Uterus (tissue), 4 donors: ENCODE data around the gene MAPRE3. TPM values are rescaled to one million over a fixed set of nuclear protein-coding genes. Genes with fewer than 3 reads are reported as not detected.

Source experiments
- DNase-seq, 2 donors: peaks; one replicate each; pipeline ENCODE4 v3.0.0-alpha.2; 2019 to 2020
- H3K27ac ChIP-seq, 2 donors: fragments of 200-600 bp; sonication (generic); 1 replicate in 1 of 2; 2 replicates in 1 of 2; pipeline ENCODE4 v1.5.1; 2016 to 2018
- H3K27me3 ChIP-seq, 2 donors: fragments of 200-600 bp; sonication (generic); one replicate each; pipeline ENCODE4 v1.5.1; 2018 to 2019; ENCODE audit warnings: control low read depth in 1 of 2
- H3K36me3 ChIP-seq, 2 donors: fragments of 200-600 bp; sonication (generic); one replicate each; pipeline ENCODE4 v1.5.1; 2019; ENCODE audit warnings: control low read depth in 1 of 2
- H3K4me1 ChIP-seq, 2 donors: fragments of 200-600 bp; sonication (generic); one replicate each; pipeline ENCODE4 v1.5.1; 2018 to 2019; ENCODE audit warnings: control low read depth in 1 of 2
- H3K4me3 ChIP-seq, 2 donors: fragments of 200-600 bp; sonication (generic); 1 replicate in 1 of 2; 2 replicates in 1 of 2; pipeline ENCODE4 v1.5.1; 2018 to 2019; ENCODE audit warnings: mild to moderate bottlenecking in 1 of 2
- H3K9me3 ChIP-seq, 2 donors: fragments of 200-600 bp; sonication (generic); one replicate each; pipeline ENCODE4 v1.5.1; 2019; ENCODE audit warnings: control low read depth in 1 of 2
- CTCF ChIP-seq, 4 experiments: fragments of 200-600 bp in 2 of 4; fragments of 450-650 bp in 2 of 4; sonication (generic) in 2 of 4; IDR thresholded peaks; one replicate each; pipeline ENCODE4 v1.5.1; 2016 to 2019; ENCODE audit warnings: antibody characterized with exemption in 4 of 4, mild to moderate bottlenecking in 2 of 4, moderate library complexity in 1 of 4
- POLR2A ChIP-seq, 2 donors: fragments of 450-650 bp; IDR thresholded peaks; one replicate each; pipeline ENCODE4 v1.6.1; 2016; ENCODE audit warnings: antibody characterized with exemption in 2 of 2, mild to moderate bottlenecking in 1 of 2, moderate library complexity in 1 of 2
- intact Hi-C: fragments of 100-400 bp; cut with DNase I; formaldehyde crosslinking; loops from one replicate; pipeline ENCODE4 v1.15.1; 2023; ENCODE audit warnings: low total_unique reads
- total RNA-seq, 4 donors: library from RNA; depleted of rRNA in 3 of 4; stranded (reverse); fragments of >200 nt in 3 of 4; gene quantifications; one replicate each; pipeline versions ENCODE4 v1.1.0 to v1.2.4, GENCODE V29; 2014 to 2023
- donor health status: DM: yes; HTN: yes; CAD: no.

The MAPRE3 gene
- total RNA-seq, 4 donors from 2014 or later, result 2.9 to 49.6 (median 4.9) TPM

GRCh38 chr2:26970928-26971627 is 641 bp downstream of the MAPRE3 start:
- peak; percentile 33 to 39 for DNase-seq
- Histone ChIP-seq H3K9me3 (no peaks in the 10 kb centered on the region), H3K27ac (peak overlapping the region; percentile 77 to 91), H3K27me3 (no peaks in the 10 kb centered on the region), H3K4me1 (peaks cover 0 to 6% of the 10 kb centered on the region in 2 donors), H3K4me3 (peak overlapping the region; percentile 73 to 86), H3K36me3 (no peaks in the 10 kb centered on the region)
- intact Hi-C loops, result no loop called here
- no peak for TF ChIP-seq POLR2A (IDR thresholded peaks at IDR 0.05)
- no peak for TF ChIP-seq CTCF (IDR thresholded peaks at IDR 0.05)

- H3K27me3 ChIP-seq, result no peaks in the 10 kb centered on the region
- TF ChIP-seq POLR2A (IDR thresholded peaks at IDR 0.05) (no peak), CTCF (IDR thresholded peaks at IDR 0.05) (no peak)
- H3K27ac ChIP-seq, result peak overlapping the region in 1 of 2 donors; percentile 91
Observed at GRCh38 chr2:26971911-26972786, 1.7 kb downstream of the MAPRE3 start.

GRCh38 chr2:26974352-26974751 is 3.9 kb downstream of the MAPRE3 start:
- Histone ChIP-seq H3K27ac (no peak overlapping the region), H3K27me3 (no peaks in the 10 kb centered on the region), H3K4me1 (peaks cover 0 to 8% of the 10 kb centered on the region in 2 donors), H3K9me3 (no peaks in the 10 kb centered on the region), H3K36me3 (no peaks in the 10 kb centered on the region), H3K4me3 (no peak overlapping the region)
- no peak for DNase-seq
- TF ChIP-seq POLR2A (IDR thresholded peaks at IDR 0.05) (no peak), CTCF (IDR thresholded peaks at IDR 0.05) (no peak)
- intact Hi-C loops, result no loop called here

More at GRCh38 chr2:26971911-26972786, 1.7 kb downstream of the MAPRE3 start:
- Histone ChIP-seq H3K9me3 (no peaks in the 10 kb centered on the region), H3K4me1 (peaks cover 0 to 6% of the 10 kb centered on the region in 2 donors), H3K4me3 (no peak overlapping the region), H3K36me3 (no peaks in the 10 kb centered on the region)
- intact Hi-C loops, result no loop called here
- DNase-seq, result no peak

GRCh38 chr2:26975102-26975501 is 4.7 kb downstream of the MAPRE3 start:
- Histone ChIP-seq H3K27me3 (no peaks in the 10 kb centered on the region), H3K36me3 (no peaks in the 10 kb centered on the region), H3K27ac (no peak overlapping the region), H3K4me3 (no peak overlapping the region), H3K9me3 (no peaks in the 10 kb centered on the region), H3K4me1 (peaks cover 0 to 7% of the 10 kb centered on the region in 2 donors)
- intact Hi-C loops, result no loop called here
- TF ChIP-seq CTCF (IDR thresholded peaks at IDR 0.05) (no peak), POLR2A (IDR thresholded peaks at IDR 0.05) (no peak)
- DNase-seq, result no peak

- Histone ChIP-seq H3K27me3 (no peaks in the 10 kb centered on the region), H3K27ac (no peak overlapping the region), H3K36me3 (no peaks in the 10 kb centered on the region), H3K4me3 (no peak overlapping the region), H3K9me3 (no peaks in the 10 kb centered on the region), H3K4me1 (peaks cover 0 to 6% of the 10 kb centered on the region in 2 donors)
- TF ChIP-seq POLR2A (IDR thresholded peaks at IDR 0.05), result no peak
- no peak for TF ChIP-seq CTCF (IDR thresholded peaks at IDR 0.05)
- intact Hi-C loops, result no loop called here
- no peak for DNase-seq
Observed at GRCh38 chr2:26975656-26976055, 5.2 kb downstream of the MAPRE3 start.
